Cardiac fibroblast (primary cell): ENCODE results near the gene PRSS16.
A peak's percentile ranks its signal among the peaks of the same experiment; 100 is the strongest.
"Not testable (repeated sequence)": the region's sequence is repeated elsewhere in the genome, so short reads cannot be mapped to it uniquely, and the experiment has no call there.

ENCODE experiments used
- DNase-seq, 2 donors: peaks; one replicate each; pipeline versions ENCODE4 v3.0.0 to v3.0.0-alpha.2; 2010; ENCODE audit warnings: low read depth in 2 of 2
- H3K4me3 ChIP-seq, 2 donors: replicated peaks in 1 of 2; 1 replicate in 1 of 2; 2 replicates in 1 of 2; pipeline ENCODE4 v1.5.1; 2011; ENCODE audit warnings: low read depth in 2 of 2, low read length in 2 of 2, mild to moderate bottlenecking in 2 of 2, moderate library complexity in 1 of 2
- TF ChIP-seq, protein P1 (sequence below): IDR thresholded peaks from one replicate; pipeline ENCODE4 v1.5.1; 2011; ENCODE audit warnings: low read depth, mild to moderate bottlenecking, low read length, inconsistent platforms

PRSS16 gene

DNA sequence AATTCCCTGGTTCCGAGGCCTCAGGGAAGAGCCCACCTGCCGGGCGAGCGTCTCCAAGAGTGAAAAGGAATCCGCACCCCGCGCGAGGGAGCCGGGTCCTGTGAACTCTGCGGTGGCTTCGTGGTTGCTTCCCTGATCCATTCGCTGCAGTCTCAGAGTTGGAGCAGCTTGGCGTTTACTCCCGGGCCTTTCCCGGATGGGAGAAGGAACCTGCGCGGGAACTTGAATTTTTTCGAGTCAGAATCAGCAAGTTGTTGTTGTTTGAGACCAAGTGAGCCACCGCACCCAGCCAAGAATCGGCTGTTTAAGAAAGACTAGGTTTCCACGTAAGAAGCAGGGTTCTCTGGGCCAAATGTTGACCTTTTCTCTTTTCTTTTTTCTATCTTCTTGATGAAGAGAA is 12.9 kb downstream of the PRSS16 start:
- H3K4me3 ChIP-seq, result no peak overlapping the region

DNA sequence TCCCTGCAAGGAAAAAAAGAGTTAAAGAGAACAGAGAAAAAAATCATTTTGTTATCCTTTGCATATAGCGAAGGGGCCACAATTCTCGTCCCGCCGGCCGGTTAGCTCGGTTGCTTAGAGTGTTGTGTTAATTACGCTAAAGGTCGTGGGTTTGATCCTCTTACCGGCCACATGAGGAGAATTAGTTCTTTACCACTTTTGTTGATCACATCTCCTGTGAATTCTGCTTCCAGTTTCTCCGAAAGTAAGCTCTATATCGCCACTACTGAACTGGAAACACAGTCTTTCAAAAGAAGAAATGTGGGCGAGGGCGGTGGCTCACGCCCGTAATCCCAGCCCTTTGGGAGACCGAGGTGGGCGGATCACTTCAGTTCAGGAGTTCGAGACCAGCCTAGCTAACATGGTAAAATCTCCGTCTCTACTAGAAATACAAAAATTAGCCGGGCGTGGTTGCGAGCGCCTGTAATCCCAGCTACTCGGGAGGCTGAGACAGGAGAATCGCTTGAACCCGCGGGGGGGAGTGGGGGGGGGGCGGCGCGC is 13.4 kb downstream of the PRSS16 start:
- H3K4me3 ChIP-seq, result peak overlapping the region; percentile 5
- peak in 1 of 2 donors; percentile 31 for DNase-seq
- TF ChIP-seq, protein P1, sequence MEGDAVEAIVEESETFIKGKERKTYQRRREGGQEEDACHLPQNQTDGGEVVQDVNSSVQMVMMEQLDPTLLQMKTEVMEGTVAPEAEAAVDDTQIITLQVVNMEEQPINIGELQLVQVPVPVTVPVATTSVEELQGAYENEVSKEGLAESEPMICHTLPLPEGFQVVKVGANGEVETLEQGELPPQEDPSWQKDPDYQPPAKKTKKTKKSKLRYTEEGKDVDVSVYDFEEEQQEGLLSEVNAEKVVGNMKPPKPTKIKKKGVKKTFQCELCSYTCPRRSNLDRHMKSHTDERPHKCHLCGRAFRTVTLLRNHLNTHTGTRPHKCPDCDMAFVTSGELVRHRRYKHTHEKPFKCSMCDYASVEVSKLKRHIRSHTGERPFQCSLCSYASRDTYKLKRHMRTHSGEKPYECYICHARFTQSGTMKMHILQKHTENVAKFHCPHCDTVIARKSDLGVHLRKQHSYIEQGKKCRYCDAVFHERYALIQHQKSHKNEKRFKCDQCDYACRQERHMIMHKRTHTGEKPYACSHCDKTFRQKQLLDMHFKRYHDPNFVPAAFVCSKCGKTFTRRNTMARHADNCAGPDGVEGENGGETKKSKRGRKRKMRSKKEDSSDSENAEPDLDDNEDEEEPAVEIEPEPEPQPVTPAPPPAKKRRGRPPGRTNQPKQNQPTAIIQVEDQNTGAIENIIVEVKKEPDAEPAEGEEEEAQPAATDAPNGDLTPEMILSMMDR, result no peak

More for the DNA sequence above, 12.9 kb downstream of the PRSS16 start:
- DNase-seq, result peak in 1 of 2 donors; percentile 25
- TF ChIP-seq, protein P1, result no peak

DNA sequence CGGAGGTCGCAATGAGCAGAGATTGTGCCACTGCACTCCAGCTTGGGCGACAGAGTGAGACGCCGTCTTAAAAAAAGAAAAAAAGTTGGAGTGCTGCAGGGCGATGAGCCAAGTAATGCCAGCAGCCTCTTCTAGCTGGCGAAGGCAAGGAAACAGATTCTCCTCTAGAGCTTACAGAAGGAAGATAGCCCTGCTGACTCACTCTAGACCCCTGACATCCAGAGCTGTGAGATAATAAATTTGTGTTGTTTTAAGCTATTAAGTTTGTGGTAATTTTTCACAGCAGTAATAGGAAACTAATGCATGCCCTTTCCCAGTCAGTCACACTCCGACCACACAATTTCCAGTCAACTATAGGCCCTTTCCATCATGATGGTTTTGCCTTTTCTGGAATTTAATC is 16.4 kb downstream of the PRSS16 start:
- DNase-seq, result no peak
- TF ChIP-seq, protein P1, result no peak
- no peak overlapping the region for H3K4me3 ChIP-seq

DNA sequence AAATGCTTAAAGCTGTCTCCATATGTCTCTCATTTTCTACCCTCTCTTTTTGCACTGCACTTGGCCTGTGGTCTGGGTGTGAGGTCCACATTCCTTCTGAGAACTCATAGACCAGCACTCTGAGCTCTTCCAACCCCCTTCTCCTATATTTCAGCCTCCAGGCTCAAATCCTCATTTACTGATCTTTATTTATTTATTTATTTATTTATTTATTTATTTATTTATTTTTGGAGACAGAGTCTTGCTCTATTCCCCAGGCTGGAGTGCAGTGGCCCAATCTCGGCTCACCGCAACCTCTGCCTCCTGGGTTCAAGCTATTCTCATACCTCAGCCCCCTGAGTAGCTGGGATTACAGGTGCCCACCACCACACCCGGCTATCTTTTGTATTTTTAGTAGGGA is 19.5 kb downstream of the PRSS16 start:
- H3K4me3 ChIP-seq, DNase-seq: not testable (repeated sequence)

DNA sequence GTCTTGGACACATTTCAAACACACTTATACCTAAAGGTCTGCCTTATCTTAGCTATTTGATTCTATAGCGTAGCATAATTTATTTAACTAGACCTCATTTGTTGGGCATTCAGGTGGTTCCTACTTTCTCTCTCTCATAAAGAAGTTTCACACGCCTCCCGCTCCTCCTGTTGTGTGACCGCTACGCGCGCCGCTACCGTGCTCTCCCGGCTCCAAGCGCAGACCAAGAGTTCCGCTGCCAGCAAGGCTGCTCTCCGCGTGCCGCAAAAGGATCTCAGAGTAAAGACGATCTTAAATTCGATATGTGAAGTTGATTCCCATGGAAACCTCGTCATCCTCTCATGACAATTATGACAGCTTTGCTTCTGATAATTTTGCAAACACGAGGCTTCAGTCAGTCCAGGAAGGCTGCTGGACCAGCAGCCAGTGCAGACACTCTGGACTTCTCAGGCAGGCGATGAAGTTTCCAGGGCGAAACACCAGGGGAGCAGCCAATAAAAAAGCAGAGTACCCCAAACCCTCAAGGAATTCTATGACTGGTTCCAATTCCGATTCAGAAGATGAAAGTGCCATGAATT is 20.4 kb downstream of the PRSS16 start:
- no peak overlapping the region for H3K4me3 ChIP-seq
- no peak for DNase-seq
- TF ChIP-seq, protein P1, result no peak

DNA sequence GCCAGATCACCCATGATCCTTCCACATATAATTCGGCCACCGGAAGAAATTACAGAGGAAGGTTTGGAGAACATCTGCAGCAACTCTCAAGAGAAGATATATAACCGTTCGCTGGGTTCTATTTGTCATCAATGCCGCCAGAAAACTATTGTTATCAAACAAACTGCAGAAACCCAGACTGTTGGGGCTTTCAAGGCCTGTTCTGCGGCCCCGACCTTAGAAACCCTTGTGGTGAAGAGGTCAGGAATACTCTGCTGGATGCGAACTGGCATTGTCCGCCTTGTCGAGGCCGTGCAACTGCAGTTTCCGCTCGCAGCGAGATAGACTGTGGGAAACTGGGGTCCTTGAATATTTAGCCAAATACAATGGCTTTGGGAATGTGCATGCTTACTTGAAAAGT is 21.3 kb downstream of the PRSS16 start:
- no peak overlapping the region for H3K4me3 ChIP-seq
- TF ChIP-seq, protein P1, result no peak
- no peak for DNase-seq

DNA sequence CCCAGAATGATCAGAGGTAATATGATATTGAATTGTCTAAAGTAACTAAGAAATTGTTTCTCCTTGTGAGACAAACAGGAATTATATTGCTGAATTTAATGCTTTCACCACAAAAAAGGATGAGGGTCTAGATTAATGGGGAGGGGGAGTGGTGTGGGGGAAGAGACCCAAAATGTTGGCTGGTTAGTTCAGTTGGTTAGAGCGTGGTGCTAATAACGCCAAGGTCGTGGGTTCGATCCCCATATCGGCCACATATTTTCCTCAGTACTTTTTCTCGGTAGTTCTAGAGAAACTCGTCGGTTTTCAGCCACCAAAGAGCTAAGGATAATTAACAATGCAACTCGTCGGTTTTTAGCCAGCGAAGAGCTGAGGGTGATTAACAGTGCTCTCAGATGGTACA is 26.3 kb downstream of the PRSS16 start:
- TF ChIP-seq, protein P1, result no peak
- H3K4me3 ChIP-seq, result no peak overlapping the region
- DNase-seq, result no peak
